ENCODE measurements around the gene PIANP.
A peak's percentile ranks its signal among the peaks of the same experiment; 100 is the strongest.
"Not testable (repeated sequence)": the region's sequence is repeated elsewhere in the genome, so short reads cannot be mapped to it uniquely, and the experiment has no call there.

The PIANP gene, protein sequence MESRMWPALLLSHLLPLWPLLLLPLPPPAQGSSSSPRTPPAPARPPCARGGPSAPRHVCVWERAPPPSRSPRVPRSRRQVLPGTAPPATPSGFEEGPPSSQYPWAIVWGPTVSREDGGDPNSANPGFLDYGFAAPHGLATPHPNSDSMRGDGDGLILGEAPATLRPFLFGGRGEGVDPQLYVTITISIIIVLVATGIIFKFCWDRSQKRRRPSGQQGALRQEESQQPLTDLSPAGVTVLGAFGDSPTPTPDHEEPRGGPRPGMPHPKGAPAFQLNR
- total RNA-seq: 0.24 to 0.35 reads per million in 2 donors

GRCh38 chr12:6700646-6701051, at the start of gene PIANP:
TSS of gene PIANP (minus strand) at chr12:6700815. CDS start at chr12:6698061, 2,754 bp downstream.
- DNase-seq: peak; percentile 50

GRCh38 chr12:6748761-6749160, 48.1 kb upstream of the PIANP start:
- DNase-seq: no peak

DNA sequence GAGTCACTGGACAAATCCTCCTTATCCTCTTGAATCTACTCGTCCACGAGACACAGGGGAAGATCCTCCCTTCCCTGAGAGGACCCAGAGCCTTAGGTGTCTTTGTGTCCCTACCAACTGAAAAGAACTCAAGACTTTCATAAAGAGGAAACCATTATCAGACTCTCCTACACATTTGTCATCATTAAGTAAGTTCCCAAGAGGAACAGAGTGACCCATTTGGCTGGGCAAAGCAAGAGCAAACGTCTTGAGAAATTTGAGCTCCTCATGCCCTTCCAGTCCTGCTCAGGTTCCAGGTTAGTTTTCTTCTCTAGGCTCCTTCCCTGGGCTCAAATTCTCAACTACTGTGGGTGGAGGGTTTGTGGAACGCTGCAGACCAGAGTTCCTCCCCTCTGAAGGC, 46.6 kb upstream of the PIANP start:
- no peak for DNase-seq

- DNase-seq: no peak
These were observed 45.3 kb upstream of the PIANP start for GRCh38 chr12:6745741-6746525.

DNA sequence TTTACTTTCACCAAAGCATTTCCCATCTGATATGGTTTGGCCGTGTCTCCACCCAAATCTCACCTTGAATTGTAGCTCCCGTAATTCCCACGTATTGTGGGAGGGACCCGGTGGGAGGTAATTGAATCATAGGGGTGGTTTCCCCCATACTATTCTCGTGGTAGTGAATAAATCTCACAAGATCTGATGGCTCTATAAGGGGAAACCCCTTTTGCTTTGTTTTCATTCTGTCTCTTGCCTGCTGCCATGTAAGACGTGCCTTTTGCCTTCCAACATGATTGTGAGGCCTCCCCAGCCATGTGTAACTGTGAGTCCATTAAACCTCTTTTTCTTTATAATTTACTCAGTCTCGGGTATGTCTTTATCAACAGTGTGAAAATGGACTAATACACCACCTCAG, 42.7 kb upstream of the PIANP start:
- DNase-seq: not testable (repeated sequence)

GRCh38 chr12:6742834-6743233, 42.2 kb upstream of the PIANP start:
- DNase-seq: no peak

DNA sequence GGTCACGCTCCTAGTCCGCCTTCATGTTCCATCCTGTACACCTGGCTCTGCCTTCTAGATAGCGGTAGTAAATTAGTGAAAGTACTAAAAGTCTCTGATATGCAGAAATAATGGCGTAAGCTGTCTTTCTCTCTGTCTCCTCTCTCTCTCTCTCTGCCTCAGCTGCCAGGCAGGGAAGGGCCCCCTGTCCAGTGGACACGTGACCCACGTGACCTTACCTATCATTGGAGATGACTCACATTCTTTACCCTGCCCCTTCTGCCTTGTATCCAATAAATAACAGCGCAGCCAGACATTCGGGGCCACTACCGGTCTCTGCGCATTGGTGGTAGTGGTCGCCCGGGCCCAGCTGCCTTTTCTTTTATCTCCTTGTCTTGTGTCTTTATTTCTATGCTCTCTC, 41.5 kb upstream of the PIANP start:
- not testable (repeated sequence) for DNase-seq

GRCh38 chr12:6736754-6737153, 36.1 kb upstream of the PIANP start:
- DNase-seq: no peak

DNA sequence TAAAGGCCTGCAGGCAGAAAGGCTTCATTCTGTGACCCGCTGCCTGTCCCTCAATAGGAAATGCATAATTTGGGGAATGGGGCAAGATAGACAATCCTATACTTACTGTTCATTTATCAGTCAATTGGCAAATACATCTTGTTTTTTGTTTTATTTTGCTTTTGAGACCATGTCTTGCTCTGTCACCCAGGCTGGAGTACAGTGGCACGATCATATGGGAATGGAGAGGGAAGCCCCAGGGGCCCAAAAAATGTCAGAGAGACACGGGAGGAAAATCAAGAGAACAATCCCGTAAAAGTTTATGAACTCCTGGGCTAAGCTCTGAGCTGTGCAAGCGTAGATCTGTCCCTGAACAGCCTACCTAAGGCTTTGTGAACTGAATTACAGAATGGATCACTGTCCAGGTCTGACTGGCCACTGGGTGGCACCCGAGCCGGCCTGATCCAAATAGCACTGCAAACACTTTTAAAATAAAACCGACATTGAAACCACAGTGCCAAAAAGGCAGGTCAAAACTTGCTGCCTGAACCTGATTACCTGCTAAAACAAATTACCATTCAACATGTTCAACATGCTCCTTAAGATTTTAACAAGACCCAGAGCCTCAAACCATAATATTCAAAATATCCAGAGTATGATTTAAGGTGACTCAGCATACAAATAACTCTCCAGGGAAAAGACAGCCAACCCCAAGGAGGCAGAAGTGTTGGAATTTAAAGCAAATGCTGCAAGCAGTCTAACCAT, 35.0 kb upstream of the PIANP start:
- no peak for DNase-seq

DNA sequence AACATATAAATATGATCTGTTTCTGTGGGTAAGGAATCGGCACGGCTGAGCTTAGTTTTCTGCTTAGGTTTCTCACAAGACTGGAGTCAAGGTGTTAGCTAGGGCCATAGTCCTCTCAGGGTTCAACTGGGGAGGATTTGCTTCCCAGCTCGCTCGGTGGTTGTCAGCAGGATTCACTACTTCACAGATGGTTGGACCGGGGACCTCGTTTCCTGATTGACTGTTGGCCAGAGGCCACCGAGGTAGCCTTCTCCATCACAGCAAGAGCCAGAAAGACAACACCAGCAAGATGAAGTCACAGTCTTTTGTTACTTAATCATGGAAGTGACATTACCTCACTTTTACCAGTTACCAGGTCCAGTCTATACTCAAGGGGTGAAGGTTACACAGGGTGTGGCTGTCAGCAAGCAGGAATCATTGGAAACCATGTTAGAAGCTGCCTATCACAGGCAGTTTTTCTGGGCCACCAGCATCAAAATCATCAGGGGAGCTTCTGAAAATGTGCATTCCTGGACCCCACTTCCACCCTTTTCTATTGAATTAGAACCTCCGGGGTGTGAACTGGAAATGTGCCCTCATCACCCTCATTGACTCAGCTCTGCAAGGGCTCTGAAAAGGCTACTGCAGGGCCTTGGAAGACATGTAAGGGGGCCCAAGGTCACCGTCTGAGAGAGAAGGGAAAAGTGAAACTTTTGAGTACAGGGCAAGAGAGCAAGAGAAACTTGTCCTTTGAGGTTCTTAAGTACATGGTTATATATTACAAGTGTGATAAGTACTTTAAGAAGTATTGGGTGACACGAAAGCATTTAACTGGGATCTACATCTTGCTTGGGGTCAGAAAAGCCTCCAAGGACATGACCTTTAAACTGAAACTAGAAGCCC, 34.1 kb upstream of the PIANP start:
- DNase-seq: no peak

- no peak for DNase-seq
These were observed 29.6 kb upstream of the PIANP start for GRCh38 chr12:6730169-6730568.

- DNase-seq: no peak
These were observed 28.6 kb upstream of the PIANP start for GRCh38 chr12:6729186-6729585.

DNA sequence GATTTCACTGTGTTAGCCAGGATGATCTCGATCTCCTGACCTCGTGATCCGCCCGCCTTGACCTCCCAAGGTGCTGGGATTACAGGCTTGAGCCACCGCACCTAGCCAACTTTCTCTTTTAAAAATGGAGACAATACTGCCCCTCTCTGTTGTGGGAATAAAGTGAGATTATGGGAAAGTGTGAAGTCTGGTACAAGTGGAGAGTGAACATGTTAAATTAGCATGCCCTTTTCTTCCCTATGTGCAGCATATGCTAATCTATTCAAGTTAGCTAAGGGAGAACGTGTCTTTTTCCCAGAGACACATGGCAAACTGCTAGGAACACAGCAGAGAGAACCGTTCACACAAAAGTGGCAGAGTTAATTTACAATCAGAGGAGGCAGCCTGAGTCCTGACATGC, 24.7 kb upstream of the PIANP start:
- DNase-seq: no peak

DNA sequence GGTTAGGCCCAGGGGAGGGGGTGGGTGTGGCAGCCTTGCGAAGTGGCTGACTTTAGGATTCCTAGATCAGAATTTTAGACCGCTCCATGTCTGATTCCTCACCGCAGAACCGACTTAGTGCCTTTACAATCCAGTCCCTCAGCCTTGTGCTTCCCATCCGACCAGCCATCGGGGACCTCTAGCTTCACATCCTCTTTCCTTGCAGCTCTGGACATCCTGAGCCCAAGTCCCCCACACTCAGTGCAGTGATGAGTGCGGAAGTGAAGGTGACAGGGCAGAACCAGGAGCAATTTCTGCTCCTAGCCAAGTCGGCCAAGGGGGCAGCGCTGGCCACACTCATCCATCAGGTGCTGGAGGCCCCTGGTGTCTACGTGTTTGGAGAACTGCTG, 23.8 kb upstream of the PIANP start:
- peak; percentile 6 for DNase-seq

DNA sequence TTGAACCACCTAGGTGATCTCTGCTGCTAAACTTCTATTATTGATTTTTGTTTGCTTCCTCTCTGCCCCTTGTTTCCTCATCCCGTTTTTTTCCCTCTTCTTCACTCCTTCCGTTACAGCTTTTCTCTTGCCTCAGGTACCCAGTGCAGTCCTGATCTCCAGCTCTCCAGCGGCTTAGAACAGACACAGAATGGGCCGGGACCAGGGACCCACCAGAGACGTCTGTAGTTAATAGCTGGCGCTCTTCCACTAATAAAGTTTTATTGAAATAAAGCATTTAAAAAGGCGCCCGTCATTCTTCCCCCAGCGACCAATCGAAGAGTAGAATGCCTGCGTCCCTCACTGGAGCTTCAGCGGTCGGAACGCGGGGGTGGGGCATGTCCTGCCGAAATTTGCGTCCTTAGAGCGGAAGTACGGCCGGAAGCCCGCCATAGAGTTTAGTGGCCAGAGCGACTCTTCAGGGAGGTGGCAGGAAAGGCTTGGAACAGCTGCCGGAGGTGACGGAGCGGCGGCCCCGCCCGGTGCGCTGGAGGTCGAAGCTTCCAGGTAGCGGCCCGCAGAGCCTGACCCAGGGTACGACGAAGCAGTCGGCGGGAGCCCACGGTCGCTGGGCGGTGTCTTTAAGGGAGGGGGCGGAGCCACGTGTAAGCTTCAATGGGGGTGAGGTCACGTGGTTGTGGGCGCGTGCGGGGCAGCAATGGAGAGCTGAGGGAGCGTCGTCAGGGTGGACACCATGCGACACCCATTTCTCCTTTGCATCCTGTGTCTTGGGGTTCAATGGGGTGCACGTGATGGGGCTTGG, 23.2 kb upstream of the PIANP start, which contains the start of gene COPS7A:
COPS7A (plus strand) TSS at position 440 of the 802 bp plus-strand sequence. CDS start 611 bp downstream, outside the sequence.
- peak; percentile 86 for DNase-seq

- no peak for DNase-seq
These were observed 22.2 kb upstream of the PIANP start for GRCh38 chr12:6722863-6723262.

- no peak for DNase-seq
These were observed 16.3 kb upstream of the PIANP start for GRCh38 chr12:6716874-6717437.

DNA sequence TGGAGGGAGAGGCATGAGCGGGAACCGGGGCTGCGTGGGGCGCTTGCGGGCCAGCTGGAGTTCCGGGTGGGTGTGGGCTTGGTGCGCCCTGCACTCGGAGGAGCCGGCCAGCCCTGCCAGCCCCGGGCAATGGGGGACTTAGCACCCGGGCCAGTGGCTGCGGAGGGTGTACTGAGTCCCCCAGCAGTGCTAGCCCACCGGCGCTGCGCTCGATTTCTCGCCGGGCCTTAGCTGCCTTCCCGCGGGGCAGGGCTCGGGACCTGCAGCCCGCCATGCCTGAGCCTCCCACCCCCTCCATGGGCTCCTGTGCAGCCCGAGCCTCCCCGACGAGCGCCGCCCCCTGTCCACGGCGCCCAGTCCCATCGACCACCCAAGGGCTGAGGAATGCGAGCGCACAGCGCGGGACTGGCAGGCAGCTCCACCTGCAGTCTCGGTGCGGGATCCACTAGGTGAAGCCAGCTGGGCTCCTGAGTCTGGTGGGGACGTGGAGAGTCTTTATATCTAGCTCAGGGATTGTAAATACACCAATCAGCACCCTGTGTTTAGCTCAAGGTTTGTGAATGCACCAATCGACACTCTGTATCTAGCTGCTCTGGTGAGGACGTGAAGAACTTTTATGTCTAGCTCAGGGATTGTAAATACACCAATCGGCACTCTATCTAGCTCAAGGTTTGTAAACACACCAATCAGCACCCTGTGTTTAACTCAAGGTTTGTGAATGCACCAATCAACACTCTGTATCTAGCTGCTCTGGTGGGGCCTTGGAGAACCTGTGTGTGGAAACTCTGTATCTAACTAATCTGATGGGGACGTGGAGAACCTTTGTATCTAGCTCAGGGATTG, 15.6 kb upstream of the PIANP start:
- not testable (repeated sequence) for DNase-seq

- no peak for DNase-seq
These were observed 8.4 kb upstream of the PIANP start for GRCh38 chr12:6708960-6709394.

GRCh38 chr12:6708351-6708750, 7.7 kb upstream of the PIANP start:
- not testable (repeated sequence) for DNase-seq

Measured in T-helper 9 cell (primary cell).